CD4-positive, alpha-beta T cell treated with Interleukin-15 for 4 hours (primary cell): ENCODE results near the gene GAGE10.
"Not testable (repeated sequence)": the region's sequence is repeated elsewhere in the genome, so short reads cannot be mapped to it uniquely, and the experiment has no call there.

ENCODE experiments used
- DNase-seq: peaks from one replicate; pipeline ENCODE4 v3.0.0-alpha.2; 2020; ENCODE audit warnings: low spot score

The GAGE10 gene

DNA sequence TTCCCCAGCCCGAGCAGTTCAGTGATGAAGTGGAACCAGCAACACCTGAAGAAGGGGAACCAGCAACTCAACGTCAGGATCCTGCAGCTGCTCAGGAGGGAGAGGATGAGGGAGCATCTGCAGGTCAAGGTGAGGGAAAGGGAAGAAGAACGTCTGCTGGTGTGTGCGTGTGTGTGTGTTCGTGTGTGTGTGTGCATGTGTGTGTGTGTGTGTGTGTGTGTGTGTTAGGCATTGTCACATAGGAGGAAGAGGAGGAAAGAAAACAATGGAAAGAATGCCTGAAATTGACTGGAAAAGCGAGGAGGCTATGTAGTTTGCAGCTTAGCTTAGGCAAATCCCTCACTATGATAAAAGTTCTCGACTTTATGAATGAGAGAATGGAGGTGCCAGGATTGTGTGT is 20.3 kb downstream of the GAGE10 start:
- DNase-seq, result not testable (repeated sequence)

DNA sequence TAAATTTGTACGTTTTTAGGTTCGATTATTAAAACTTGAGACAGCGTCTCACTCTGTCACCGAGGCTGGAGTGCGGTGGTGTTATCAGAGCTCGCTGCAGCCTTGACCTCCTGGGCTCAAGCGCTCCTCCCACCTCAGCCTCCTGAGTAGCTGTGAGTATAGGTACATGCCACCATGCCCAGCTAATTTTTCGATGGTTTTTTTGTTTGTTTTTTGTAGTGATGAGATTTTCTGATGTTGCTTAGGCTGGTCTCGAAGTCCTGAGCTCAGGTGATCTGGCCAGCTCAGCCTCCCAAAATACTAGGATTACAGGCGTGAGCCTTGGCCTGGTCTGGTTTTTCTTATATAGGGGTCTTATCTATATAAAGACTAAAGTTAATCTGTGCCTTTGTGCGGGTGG is 27.0 kb downstream of the GAGE10 start:
- not testable (repeated sequence) for DNase-seq

DNA sequence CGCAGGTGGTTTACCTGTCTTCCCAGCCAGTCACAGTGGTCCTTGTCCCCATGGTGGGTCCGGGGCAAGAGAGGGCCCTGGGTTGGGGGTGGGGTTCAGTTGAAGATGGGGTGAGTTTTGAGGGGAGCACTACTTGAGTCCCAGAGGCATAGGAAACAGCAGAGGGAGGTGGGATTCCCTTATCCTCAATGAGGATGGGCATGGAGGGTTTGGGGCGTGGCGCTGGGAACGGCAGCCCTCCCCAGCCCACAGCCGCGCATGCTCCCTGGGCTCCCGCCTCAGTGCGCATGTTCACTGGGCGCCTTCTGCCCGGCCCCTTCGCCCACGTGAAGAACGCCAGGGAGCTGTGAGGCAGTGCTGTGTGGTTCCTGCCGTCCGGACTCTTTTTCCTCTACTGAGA is 27.8 kb downstream of the GAGE10 start, which contains the start of gene GAGE13:
GAGE13 (plus strand) TSS at position 301 of the 400 bp plus-strand sequence. CDS start 1,156 bp downstream, outside the sequence.
- DNase-seq, result not testable (repeated sequence)

DNA sequence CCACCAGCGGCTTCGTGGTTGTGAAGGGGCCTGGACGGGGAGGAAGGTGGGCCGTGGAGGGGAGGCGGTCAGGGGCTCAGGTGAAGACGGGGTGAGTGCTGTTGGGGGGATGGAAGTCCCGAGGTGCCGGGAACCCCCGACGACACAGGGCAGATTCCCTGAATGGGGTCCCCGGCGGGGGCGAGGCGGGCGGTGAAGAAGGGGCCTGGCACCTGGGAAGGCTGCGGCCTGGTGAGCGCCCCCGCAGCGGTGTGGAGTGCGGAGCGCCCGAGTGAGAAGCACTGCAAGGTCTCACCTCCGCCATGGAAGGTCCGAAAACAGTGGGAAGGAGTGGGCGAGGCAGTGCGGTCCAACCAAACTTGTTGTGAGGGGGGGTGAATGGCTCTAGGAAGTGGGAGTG is 28.4 kb downstream of the GAGE10 start:
- DNase-seq, result not testable (repeated sequence)

DNA sequence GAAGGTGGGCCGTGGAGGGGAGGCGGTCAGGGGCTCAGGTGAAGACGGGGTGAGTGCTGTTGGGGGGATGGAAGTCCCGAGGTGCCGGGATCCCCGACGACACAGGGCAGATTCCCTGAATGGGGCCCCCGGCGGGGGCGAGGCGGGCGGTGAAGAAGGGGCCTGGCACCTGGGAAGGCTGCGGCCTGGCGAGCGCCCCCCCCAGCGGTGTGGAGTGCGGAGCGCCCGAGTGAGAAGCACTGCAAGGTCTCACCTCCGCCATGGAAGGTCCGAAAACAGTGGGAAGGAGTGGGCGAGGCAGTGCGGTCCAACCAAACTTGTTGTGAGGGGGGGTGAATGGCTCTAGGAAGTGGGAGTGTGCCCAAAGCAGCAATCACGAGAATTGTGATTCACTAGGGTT is 38.0 kb downstream of the GAGE10 start:
- DNase-seq, result not testable (repeated sequence)

DNA sequence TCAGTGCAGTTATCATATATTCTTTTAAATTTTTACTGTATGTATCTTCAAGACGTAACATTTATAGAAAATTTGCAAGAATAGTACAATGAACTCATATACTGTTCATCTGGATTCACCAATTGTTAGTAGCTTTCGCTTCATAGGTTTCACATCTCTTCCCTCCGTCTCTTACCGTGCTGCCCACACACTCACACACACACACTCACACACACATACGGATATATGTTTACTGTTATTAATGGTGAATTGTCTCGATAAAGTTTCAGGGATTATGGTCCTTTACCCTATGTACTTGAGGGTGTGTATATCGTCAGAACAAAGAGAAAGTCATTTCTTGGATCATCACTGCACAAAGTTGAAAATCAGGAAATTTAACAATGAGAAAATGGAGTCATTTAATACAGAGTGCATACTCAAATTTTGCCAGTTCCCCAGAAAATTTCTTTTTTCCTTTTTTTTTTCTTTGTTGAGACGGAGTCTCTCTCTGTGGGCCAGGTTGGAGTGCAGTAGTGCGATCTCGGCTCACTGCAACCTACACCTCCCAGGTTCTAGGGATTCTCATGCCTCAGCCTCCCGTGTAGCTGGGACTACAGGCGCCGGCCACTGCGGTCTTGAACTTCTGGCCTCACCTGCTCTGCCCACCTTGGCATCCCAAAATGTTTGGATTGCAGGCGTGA is 41.2 kb downstream of the GAGE10 start:
- DNase-seq, result not testable (repeated sequence)

DNA sequence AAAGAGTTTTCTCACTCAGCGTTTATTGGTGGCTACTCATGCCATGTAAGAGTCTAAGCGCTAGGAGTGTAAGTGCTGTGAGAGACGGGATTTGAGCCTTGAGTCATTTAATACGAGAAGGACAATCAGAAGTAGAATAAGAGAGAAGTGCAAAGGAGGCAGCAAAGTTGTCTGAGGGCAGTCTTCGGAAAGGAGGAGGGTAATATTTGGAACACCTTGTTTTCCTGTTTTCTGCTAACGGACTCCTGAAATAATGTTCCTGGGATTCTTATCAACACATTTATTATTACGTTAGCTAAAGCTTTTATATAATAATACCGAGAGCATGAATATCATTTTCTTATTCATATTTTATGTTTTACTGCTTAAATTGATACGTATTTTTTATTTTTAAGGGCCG is 42.0 kb downstream of the GAGE10 start:
- DNase-seq, result not testable (repeated sequence)

DNA sequence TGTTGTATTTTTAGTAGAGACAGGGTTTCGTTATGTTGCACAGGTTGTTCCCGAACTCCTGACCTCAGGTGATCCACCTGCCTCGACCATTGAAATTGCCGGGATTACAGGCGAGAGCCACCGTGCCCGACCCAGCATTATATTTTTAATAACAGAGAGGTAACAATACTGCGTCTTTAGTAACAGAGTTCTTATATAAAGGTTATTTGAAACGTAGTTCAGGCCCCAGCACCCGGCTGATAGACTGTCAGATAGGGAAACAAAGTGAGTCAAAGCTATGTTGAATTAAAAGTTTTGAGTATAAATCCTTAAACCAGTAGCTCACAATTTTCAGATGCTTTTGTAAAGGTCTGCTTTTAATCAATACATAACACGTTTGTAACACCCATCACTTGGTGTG is 42.7 kb downstream of the GAGE10 start:
- DNase-seq, result peak; percentile 10
